HEK293T (cell line): ENCODE data around the gene ARL15.

Experiments
- BHLHE40 ChIP-seq: fragments of 450-650 bp; IDR thresholded peaks from 2 replicates; pipeline ENCODE4 v1.6.1; 2016; ENCODE audit warnings: mild to moderate bottlenecking, moderate library complexity, borderline replicate concordance
- FOXK2 ChIP-seq: fragments of 450-650 bp; IDR thresholded peaks from 2 replicates; pipeline ENCODE4 v1.6.1; 2016; ENCODE audit warnings: mild to moderate bottlenecking
- NFRKB ChIP-seq: fragments of 450-650 bp; IDR thresholded peaks from 2 replicates; pipeline ENCODE4 v1.6.1; 2016; ENCODE audit warnings: mild to moderate bottlenecking, moderate library complexity
- PKNOX1 ChIP-seq: fragments of 450-650 bp; IDR thresholded peaks from 2 replicates; pipeline ENCODE4 v1.6.1; 2016
- SP1 ChIP-seq: fragments of 450-650 bp; IDR thresholded peaks from 2 replicates; pipeline ENCODE4 v1.6.1; 2017
- SUZ12 ChIP-seq: fragments of 450-650 bp; IDR thresholded peaks from 2 replicates; pipeline ENCODE4 v1.6.1; 2016; ENCODE audit warnings: mild to moderate bottlenecking
- TARDBP ChIP-seq: fragments of 450-650 bp; IDR thresholded peaks from 2 replicates; pipeline ENCODE4 v1.6.1; 2016

- TF ChIP-seq BHLHE40 = no peak
- TF ChIP-seq SP1 = no peak
- no peak for TF ChIP-seq SUZ12
- TF ChIP-seq PKNOX1 = no peak
- no peak for TF ChIP-seq NFRKB
- no peak for TF ChIP-seq FOXK2
- no peak for TF ChIP-seq TARDBP
Measured at GRCh38 chr5:54302267-54302687, 8.1 kb downstream of the ARL15 start.
